Left ventricle myocardium superior (tissue), 1 donor: ENCODE results near the gene PCK1. TPM values are rescaled to one million over a fixed set of nuclear protein-coding genes. Genes with fewer than 3 reads are reported as not detected.

ENCODE experiments used
- ATAC-seq: fragments of 200-7000 bp; cut with Tn5 transposase; one replicate; pipeline ENCODE4 v1.9.1; 2020; ENCODE audit warnings: mild to moderate bottlenecking, moderate library complexity
- DNase-seq: peaks from one replicate; pipeline ENCODE4 v3.0.0-alpha.2; 2020
- intact Hi-C: fragments of 100-400 bp; cut with micrococcal nuclease; formaldehyde crosslinking; loops from one replicate; pipeline ENCODE4 v1.11.0; 2022
- total RNA-seq: library from RNA; stranded (reverse); fragmentation: NEBNext Ultra II Directional; extraction: Animal tissue kit (Norgen Biotek cat#: 25700); gene quantifications from one replicate; pipeline ENCODE4 v1.2.1, GENCODE V29; 2021
- donor health status: DM: no; HTN: yes; CAD: no; lungs with severe emphysema.

Gene PCK1
- total RNA-seq, 1 donor from 2014 or later: 0.62 TPM

- no peak for ATAC-seq
- intact Hi-C loops: no loop called here
- DNase-seq: no peak
Measured at GRCh38 chr20:57557926-57558613, 2.8 kb upstream of the PCK1 start.

- intact Hi-C loops: no loop called here
- DNase-seq (no peak), ATAC-seq (no peak)
Measured at GRCh38 chr20:57558614-57559288, 2.2 kb upstream of the PCK1 start.

GRCh38 chr20:57559289-57559634 lies 1.6 kb upstream of the PCK1 start:
- intact Hi-C loops: no loop called here
- no peak for ATAC-seq

GRCh38 chr20:57559658-57560553 lies 1.0 kb upstream of the PCK1 start:
- DNase-seq (no peak), ATAC-seq (no peak)
- intact Hi-C loops: no loop called here

More at GRCh38 chr20:57559289-57559634, 1.6 kb upstream of the PCK1 start:
- no peak for DNase-seq

- ATAC-seq (no peak), DNase-seq (no peak)
- intact Hi-C loops: no loop called here
Measured at GRCh38 chr20:57561356-57562279, 708 bp downstream of the PCK1 start.

- DNase-seq: no peak
- intact Hi-C loops: no loop called here
- ATAC-seq: no peak
Measured at GRCh38 chr20:57562541-57563465, 1.9 kb downstream of the PCK1 start.

GRCh38 chr20:57563522-57563921 lies 2.6 kb downstream of the PCK1 start:
- ATAC-seq (no peak), DNase-seq (no peak)
- intact Hi-C loops: no loop called here

- intact Hi-C loops: no loop called here
- no peak for ATAC-seq
- DNase-seq: no peak
Measured at GRCh38 chr20:57564180-57564802, 3.4 kb downstream of the PCK1 start.

- DNase-seq (no peak), ATAC-seq (no peak)
- intact Hi-C loops: no loop called here
Measured at GRCh38 chr20:57564951-57565642, 4.2 kb downstream of the PCK1 start.

- ATAC-seq (no peak), DNase-seq (no peak)
- intact Hi-C loops: no loop called here
Measured at GRCh38 chr20:57566399-57566798, 5.5 kb downstream of the PCK1 start.

- intact Hi-C loops: no loop called here
- ATAC-seq (no peak), DNase-seq (no peak)
Measured at GRCh38 chr20:57566803-57567459, 6.0 kb downstream of the PCK1 start.

GRCh38 chr20:57567471-57568079 lies 6.7 kb downstream of the PCK1 start:
- DNase-seq (no peak), ATAC-seq (no peak)
- intact Hi-C loops: no loop called here

GRCh38 chr20:57568088-57568896 lies 7.4 kb downstream of the PCK1 start:
- DNase-seq (no peak), ATAC-seq (no peak)
- intact Hi-C loops: no loop called here

GRCh38 chr20:57568960-57569359 lies 8.1 kb downstream of the PCK1 start:
- intact Hi-C loops: no loop called here
- ATAC-seq: no peak

GRCh38 chr20:57570145-57570850 lies 9.4 kb downstream of the PCK1 start:
- no peak for DNase-seq
- intact Hi-C loops: no loop called here
- no peak for ATAC-seq

More at GRCh38 chr20:57568960-57569359, 8.1 kb downstream of the PCK1 start:
- DNase-seq: no peak
